Brain pericyte (primary cell): ENCODE measurements around the gene AP4M1.

ENCODE experiments used
- DNase-seq: peaks from one replicate; pipeline ENCODE4 v3.0.0-alpha.2; 2012; ENCODE audit warnings: low read depth, low spot score

AP4M1 gene

GRCh38 chr7:100085515-100085914 is 15.9 kb upstream of the AP4M1 start:
- DNase-seq: no peak

GRCh38 chr7:100087055-100087750 is 14.2 kb upstream of the AP4M1 start:
- no peak for DNase-seq

GRCh38 chr7:100088095-100088620 is 13.3 kb upstream of the AP4M1 start:
- DNase-seq: no peak

DNA sequence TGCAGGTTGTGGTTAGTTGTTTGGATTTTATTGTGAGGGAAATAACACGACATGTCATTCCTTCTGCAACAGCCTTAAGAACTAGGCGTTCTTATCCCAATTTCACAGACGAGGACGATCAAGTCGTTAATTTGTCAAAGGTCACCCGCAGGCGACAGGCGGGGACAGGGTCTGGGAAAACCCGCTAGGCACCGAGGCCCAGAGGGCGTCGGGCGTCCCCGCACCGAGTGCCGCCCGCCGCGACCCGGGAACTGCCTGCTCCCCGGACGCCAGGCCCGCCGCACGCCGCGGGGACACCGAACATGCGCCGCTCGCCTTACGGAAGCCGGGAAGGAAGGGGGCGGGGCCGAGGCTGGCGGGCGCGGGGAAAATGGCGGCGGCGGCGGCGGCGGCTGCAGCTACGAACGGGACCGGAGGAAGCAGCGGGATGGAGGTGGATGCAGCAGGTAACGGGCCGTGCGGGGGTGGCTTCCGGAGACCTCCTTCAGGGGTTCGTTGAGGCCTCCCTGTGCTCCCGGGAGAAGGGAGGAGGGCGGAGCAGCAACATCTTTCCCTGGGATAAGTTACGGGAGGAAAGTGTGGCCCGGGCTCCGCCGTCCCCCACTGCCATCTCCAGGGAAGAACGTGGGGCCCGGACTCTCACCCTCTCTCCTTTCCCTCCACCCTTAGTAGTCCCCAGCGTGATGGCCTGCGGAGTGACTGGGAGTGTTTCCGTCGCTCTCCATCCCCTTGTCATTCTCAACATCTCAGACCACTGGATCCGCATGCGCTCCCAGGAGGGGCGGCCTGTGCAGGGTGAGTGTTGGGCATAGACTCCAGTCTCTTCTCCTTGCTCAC is 12.6 kb upstream of the AP4M1 start, which contains the start of gene COPS6:
Gene COPS6 (plus strand): TSS at position 349 of the 837 bp plus-strand sequence. CDS start 22 bp downstream, at position 371.
- no peak for DNase-seq

DNA sequence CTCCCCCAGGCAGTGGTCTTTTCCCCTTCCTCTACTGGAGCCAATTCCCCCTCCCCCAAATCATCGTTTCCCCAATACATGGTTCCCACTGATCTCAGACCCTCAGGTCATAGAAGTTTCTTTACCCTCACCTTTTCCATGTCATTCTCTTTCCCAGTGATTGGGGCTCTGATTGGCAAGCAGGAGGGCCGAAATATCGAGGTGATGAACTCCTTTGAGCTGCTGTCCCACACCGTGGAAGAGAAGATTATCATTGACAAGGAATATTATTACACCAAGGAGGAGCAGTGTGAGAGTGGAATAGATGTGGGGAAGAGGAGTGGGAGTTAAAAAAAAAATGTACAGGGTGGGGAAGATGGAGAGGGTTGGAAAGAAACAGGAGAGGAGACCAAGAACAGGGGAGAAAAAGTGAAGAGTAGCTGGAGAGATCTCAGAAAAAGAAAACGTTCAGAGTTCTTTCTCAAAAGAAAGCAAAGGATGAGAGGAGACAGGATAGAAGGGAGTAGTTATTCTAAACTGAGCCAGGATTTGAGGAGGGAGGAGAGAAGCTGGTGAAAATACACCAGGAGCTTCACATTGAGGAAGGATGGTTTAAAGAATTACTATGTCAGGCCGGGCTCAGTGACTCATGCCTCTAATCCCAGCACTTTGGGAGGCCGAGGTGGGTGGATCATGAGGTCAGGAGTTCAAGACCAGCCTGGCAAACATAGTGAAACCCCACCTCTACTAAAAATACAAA is 11.8 kb upstream of the AP4M1 start:
- no peak for DNase-seq

DNA sequence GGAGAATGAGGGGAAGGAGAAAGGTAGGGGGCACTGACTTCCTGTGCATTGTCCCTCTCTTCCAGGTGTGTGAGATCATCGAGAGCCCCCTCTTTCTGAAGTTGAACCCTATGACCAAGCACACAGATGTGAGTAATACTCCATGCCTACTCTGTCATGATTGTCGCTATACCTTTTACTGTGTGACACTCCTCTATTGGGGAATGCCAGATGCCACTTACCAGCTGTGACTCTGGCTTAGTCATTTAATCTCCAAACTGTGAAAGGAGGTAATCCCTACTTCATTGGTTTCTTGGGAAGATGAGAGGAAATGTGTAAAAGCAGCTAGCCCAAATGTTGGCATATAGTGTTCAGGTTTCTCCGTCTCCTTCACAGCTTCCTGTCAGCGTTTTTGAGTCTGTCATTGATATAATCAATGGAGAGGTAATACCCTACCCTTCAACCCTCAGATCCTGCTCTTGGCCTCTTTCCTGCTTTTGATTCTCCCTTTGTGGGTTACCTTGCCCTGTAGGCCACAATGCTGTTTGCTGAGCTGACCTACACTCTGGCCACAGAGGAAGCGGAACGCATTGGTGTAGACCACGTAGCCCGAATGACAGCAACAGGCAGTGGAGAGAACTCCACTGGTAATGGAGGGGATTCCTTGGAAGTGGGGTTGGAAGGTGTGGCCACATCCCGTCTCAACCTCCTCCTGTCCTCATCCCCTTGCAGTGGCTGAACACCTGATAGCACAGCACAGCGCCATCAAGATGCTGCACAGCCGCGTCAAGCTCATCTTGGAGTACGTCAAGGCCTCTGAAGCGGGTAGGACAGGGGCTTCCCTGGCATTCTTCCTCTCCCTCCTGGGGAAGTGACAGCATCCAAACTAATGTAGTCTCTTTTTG is 10.7 kb upstream of the AP4M1 start:
- DNase-seq: no peak

DNA sequence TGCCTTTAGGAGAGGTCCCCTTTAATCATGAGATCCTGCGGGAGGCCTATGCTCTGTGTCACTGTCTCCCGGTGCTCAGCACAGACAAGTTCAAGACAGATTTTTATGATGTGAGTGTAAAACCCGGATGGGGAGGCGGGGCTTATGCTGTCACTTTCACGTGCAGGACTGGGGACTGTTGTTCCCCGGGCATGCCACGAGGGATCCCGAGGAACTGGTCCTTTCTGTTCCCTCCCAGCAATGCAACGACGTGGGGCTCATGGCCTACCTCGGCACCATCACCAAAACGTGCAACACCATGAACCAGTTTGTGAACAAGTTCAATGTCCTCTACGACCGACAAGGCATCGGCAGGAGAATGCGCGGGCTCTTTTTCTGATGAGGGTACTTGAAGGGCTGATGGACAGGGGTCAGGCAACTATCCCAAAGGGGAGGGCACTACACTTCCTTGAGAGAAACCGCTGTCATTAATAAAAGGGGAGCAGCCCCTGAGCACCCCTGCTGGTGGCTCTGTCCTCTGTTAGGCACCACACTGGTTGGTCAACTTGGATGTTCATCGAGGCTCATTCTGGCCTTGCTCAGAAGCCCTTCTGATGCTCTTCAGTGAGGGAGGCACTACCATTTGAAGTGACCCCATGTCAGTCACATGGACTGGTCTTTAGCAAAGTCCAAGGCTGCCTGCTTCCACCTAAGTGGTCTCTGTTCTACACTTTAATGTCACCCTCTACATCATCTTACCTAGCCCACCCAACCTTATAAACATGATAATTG is 9.8 kb upstream of the AP4M1 start:
- no peak for DNase-seq

DNA sequence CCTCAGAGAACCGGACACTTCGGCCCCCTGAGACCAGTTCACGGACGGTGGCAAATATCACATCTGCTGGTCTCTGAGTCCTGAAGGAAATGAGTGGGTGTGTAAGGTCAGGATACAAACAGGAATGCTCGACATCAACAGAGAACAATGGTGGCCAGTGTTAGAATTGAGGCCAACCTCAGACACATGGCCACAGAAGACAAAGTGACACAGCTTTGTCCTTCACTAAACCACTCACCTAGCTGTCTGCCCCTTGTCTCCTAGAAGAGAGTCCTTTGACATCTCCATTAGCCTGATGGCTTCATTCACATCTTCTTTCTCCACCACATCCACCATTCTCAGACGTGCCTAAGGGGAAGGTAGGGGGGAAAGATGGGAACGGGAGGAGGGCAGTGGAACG is 8.4 kb upstream of the AP4M1 start:
- DNase-seq: no peak

DNA sequence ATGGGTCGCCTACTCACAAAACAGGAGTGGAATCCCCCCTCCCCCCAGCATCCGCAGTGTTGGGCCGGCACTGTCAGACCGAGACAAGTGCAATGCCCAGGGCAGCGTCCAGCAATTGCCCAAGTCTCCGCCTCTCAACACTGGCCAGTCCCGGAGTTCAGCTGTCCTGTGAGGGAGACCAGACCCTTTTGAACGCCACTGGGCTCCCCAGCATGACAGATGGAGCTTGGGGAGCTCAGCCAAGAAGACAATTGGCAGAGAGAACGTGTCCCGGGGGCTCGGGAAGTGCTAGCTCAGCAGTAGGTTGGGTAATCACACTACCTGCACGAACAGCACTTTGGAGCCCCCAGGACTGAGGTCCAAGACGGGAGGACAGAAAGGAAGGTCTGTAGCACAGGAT is 7.9 kb upstream of the AP4M1 start:
- DNase-seq: no peak

DNA sequence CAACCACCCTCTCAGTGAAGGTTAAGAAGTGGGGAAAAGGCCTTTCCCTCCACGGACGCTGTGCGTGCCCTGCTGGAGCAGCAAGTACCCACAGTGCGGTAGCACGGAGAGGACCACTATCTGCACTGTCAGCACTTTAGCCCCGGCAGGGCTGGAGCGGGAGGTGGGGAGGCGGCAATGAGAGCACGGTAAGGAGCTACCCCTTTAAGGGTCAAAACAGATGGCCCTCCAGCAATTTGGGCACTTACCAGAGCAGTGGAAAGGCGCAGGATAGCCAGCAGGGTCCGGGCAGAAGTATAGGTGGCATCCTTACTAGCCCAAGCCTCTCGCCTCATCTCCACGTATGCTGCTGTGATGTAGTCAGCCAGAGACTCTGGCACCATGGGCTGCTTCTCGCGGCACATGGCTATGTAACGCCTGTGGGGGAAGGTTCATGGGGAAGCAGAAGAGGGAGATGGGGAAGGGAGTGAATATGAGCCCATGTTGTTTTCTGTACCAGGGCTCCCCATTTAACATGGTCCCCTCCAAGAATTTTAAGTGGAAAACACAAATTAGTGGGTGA is 7.4 kb upstream of the AP4M1 start:
- DNase-seq: no peak

- DNase-seq: no peak
Measured at GRCh38 chr7:100095289-100095688, 6.2 kb upstream of the AP4M1 start.

DNA sequence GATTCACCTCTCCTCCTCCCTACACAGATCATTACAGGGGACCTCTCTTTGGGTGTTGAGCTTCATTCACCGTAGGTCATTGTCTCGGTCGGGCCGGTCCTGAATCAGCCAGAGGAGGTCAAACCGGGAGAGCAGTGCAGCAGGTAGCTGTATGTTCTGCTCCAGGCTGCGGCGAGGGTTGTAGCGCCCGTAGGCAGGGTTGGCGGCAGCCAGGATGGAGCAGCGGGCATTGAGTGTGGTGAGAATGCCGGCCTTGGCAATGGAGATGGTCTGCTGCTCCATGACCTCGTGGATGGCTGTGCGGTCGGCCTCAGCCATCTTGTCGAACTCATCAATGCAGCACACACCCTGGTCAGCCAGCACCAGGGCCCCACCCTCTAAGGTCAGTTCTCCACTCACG is 5.7 kb upstream of the AP4M1 start:
- DNase-seq: no peak

GRCh38 chr7:100098913-100099312 is 2.5 kb upstream of the AP4M1 start:
- DNase-seq: no peak

- no peak for DNase-seq
Measured at GRCh38 chr7:100099452-100099851, 2.0 kb upstream of the AP4M1 start.

- DNase-seq: peak; percentile 94
Measured at GRCh38 chr7:100100420-100101015, 925 bp upstream of the AP4M1 start.

- DNase-seq: no peak
Measured at GRCh38 chr7:100102950-100103840, 1.8 kb downstream of the AP4M1 start.

DNA sequence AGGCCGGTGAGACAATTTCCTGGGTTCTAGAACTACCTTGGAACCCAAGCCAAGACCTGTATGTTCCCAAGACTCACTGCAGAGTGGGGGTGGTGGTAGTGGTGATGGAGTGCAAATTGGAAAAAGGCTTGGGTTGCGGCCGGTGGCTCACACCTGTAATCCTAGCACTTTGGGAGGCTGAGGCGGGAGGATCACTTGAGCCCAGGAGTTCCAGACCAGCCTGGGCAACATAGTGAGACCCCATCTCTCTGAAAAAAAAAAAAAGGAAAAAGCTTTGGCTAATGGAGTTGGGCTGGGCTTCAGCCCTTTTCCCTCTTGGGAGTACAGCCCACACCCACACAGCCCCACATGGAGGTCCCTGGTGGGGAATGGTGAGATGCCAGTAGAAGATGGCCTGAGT is 4.1 kb downstream of the AP4M1 start:
- no peak for DNase-seq

DNA sequence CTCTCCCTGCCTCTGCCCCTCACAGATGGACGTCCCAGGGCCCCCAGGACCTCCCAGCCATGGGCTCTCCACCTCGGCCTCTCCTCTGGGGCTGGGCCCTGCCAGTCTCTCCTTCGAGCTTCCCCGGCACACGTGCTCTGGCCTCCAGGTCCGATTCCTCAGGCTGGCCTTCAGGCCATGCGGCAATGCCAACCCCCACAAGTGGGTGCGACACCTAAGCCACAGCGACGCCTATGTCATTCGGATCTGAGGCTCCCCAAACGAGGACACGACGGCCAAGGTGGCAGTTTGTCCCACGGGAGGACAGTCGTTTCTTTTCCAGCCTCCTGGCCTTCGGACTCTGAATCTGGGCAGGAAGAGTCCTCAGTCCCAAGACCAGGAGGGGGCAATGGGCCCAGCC is 5.2 kb downstream of the AP4M1 start:
- DNase-seq: no peak
